Activated CD4-positive, CD25-positive, alpha-beta regulatory T cell treated with anti-CD3 and anti-CD28 coated beads, Interleukin-2, amount 50 U/mL, for 24 hours (primary cell): ENCODE measurements around the gene DSG2.
"Not testable (repeated sequence)": the region's sequence is repeated elsewhere in the genome, so short reads cannot be mapped to it uniquely, and the experiment has no call there.

Source experiments
- ATAC-seq, 2 donors: fragments of 150-1000 bp; cut with Tn5 transposase; one replicate each; pipeline ENCODE4 v1.10.0; 2021; ENCODE audit warnings: mild to moderate bottlenecking in 1 of 2, moderate library complexity in 1 of 2

The DSG2 gene

GRCh38 chr18:31503011-31503410 lies 5.0 kb downstream of the DSG2 start:
- ATAC-seq = no peak

GRCh38 chr18:31504455-31505147 lies 6.6 kb downstream of the DSG2 start:
- ATAC-seq = no peak

GRCh38 chr18:31505156-31505555 lies 7.2 kb downstream of the DSG2 start:
- no peak for ATAC-seq

- no peak for ATAC-seq
These were observed 8.2 kb downstream of the DSG2 start for GRCh38 chr18:31506024-31506742.

- ATAC-seq = not testable (repeated sequence)
These were observed 9.1 kb downstream of the DSG2 start for GRCh38 chr18:31507124-31507523.

GRCh38 chr18:31508781-31509180 lies 10.8 kb downstream of the DSG2 start:
- no peak for ATAC-seq

- ATAC-seq = no peak
These were observed 11.6 kb downstream of the DSG2 start for GRCh38 chr18:31509571-31509970.

- ATAC-seq = no peak
These were observed 12.3 kb downstream of the DSG2 start for GRCh38 chr18:31510319-31510718.

GRCh38 chr18:31511098-31511497 lies 13.1 kb downstream of the DSG2 start:
- no peak for ATAC-seq

- no peak for ATAC-seq
These were observed 14.3 kb downstream of the DSG2 start for GRCh38 chr18:31512203-31512764.

- ATAC-seq = no peak
These were observed 15.4 kb downstream of the DSG2 start for GRCh38 chr18:31513189-31513935.

GRCh38 chr18:31516437-31516836 lies 18.5 kb downstream of the DSG2 start:
- ATAC-seq = no peak

- ATAC-seq = no peak
These were observed 28.4 kb downstream of the DSG2 start for GRCh38 chr18:31526374-31526773.

- no peak for ATAC-seq
These were observed 35.3 kb downstream of the DSG2 start for GRCh38 chr18:31533236-31533635.

GRCh38 chr18:31538837-31539236 lies 40.9 kb downstream of the DSG2 start:
- ATAC-seq = no peak

GRCh38 chr18:31546476-31546875 lies 48.5 kb downstream of the DSG2 start:
- ATAC-seq = no peak

- no peak for ATAC-seq
These were observed 50.9 kb downstream of the DSG2 start for GRCh38 chr18:31548853-31549252.

GRCh38 chr18:31549416-31549815 lies 51.4 kb downstream of the DSG2 start:
- ATAC-seq = no peak

GRCh38 chr18:31551883-31552282 lies 53.9 kb downstream of the DSG2 start:
- no peak for ATAC-seq

GRCh38 chr18:31553800-31554199 lies 55.8 kb downstream of the DSG2 start:
- ATAC-seq = no peak

GRCh38 chr18:31554776-31555175 lies 56.8 kb downstream of the DSG2 start:
- no peak for ATAC-seq

- no peak for ATAC-seq
These were observed 58.2 kb downstream of the DSG2 start for GRCh38 chr18:31555971-31556747.

GRCh38 chr18:31557446-31557845 lies 59.5 kb downstream of the DSG2 start:
- no peak for ATAC-seq
